K562 (cell line): Measurements from ENCODE around the gene SERPINH1. TPM values are rescaled to one million over a fixed set of nuclear protein-coding genes. Genes with fewer than 3 reads are reported as not detected.
A peak's percentile ranks its signal among the peaks of the same experiment; 100 is the strongest.

ENCODE experiments used
- ATAC-seq: fragments of 200-7000 bp; cut with Tn5 transposase; 3 replicates; pipeline ENCODE4 v1.9.1; 2020; ENCODE audit warnings: moderate library complexity
- BruUV-seq: library from RNA; stranded (reverse); fragments of 400-500 nt; replicated peaks from 2 replicates; lab custom pipeline; 2021; lab: Mats Ljungman, UMichigan
- CTCF ChIA-PET: fragments of 300-600 bp; formaldehyde crosslinking; extraction: SDS; loops from one replicate; lab custom pipeline; 2021; ENCODE audit warnings: low intra/inter-chr PET ratio; lab: Yijun Ruan, JAX
- POLR2A ChIA-PET: fragments of 300-600, 350-650 bp; sonication (Branson Sonifier 250); formaldehyde crosslinking; extraction: SDS; loops from one replicate; lab custom pipeline; 2021; ENCODE audit warnings: antibody characterized with exemption, inconsistent platforms; lab: Yijun Ruan, JAX
- DNase-seq, 4 experiments: peaks; one replicate each; pipeline versions ENCODE4 v3.0.0 to v3.0.0-alpha.2; 2011 to 2018; ENCODE audit warnings: low spot score in 3 of 4, mixed read lengths in 3 of 4; ENCODE audit errors: extremely low read depth in 1 of 4
- FAIRE-seq: peaks from 2 replicates; lab custom pipeline; 2011; peaks lifted over from hg19 to GRCh38; lab: Jason Lieb, UNC
- H2AFZ ChIP-seq: 2 replicates; pipeline ENCODE4 v1.6.0; 2011; ENCODE audit warnings: low read depth, low read length, control low read depth, inconsistent platforms
- H3K27ac ChIP-seq: fragments of 200-600 bp; 3 replicates; pipeline ENCODE4 v1.8.0; 2011; ENCODE audit warnings: low read depth, mild to moderate bottlenecking, control low read depth, inconsistent platforms, low read length, moderate library complexity, mixed read lengths; ENCODE audit errors: extremely low read depth
- H3K27me3 ChIP-seq, 2 experiments: fragments of 300-600 bp in 1 of 2; 2 replicates in 1 of 2; 3 replicates in 1 of 2; pipeline versions ENCODE4 v1.6.0 to v1.8.0; 2011; ENCODE audit warnings: inconsistent platforms in 2 of 2, low read length in 2 of 2, mild to moderate bottlenecking in 1 of 2, mixed read lengths in 1 of 2, moderate library complexity in 1 of 2; ENCODE audit not compliant: control insufficient read depth in 2 of 2, insufficient read depth in 2 of 2
- H3K36me3 ChIP-seq: fragments of 300-600 bp; 3 replicates; pipeline ENCODE4 v1.8.0; 2011; ENCODE audit warnings: mild to moderate bottlenecking, low read length, inconsistent platforms; ENCODE audit not compliant: control insufficient read depth, insufficient read depth
- H3K4me1 ChIP-seq, 2 experiments: fragments of 200-600 bp in 1 of 2; replicated peaks in 1 of 2; 2 replicates in 1 of 2; 3 replicates in 1 of 2; pipeline versions ENCODE4 v1.5.1 to v1.8.0; 2011; ENCODE audit warnings: inconsistent platforms in 2 of 2, low read length in 2 of 2, mild to moderate bottlenecking in 1 of 2, mixed read lengths in 1 of 2, moderate library complexity in 1 of 2; ENCODE audit not compliant: control insufficient read depth in 2 of 2, insufficient read depth in 2 of 2
- H3K4me2 ChIP-seq: 2 replicates; pipeline ENCODE4 v1.6.1; 2011; ENCODE audit warnings: low read length, control low read depth, inconsistent platforms, mixed read lengths; ENCODE audit not compliant: insufficient read depth
- H3K4me3 ChIP-seq: fragments of 200-600 bp; sonication (generic), shearing (Covaris generic); 2 replicates; pipeline ENCODE4 v1.5.1; 2016; ENCODE audit warnings: control low read depth, inconsistent platforms
- H3K79me2 ChIP-seq: fragments of 200-600 bp; 3 replicates; pipeline ENCODE4 v1.8.0; 2011; ENCODE audit warnings: low read length, inconsistent platforms; ENCODE audit not compliant: control insufficient read depth, insufficient read depth
- H3K9ac ChIP-seq, 2 experiments: 2 replicates each; pipeline versions ENCODE4 v1.6.0 to v1.6.1; 2011; ENCODE audit warnings: low read depth in 2 of 2, low read length in 2 of 2, control low read depth in 1 of 2, inconsistent platforms in 1 of 2, mild to moderate bottlenecking in 1 of 2, mixed read lengths in 1 of 2; ENCODE audit not compliant: insufficient read depth in 1 of 2
- H3K9me1 ChIP-seq: one replicate; pipeline ENCODE4 v1.6.0; 2011; ENCODE audit warnings: inconsistent platforms, mild to moderate bottlenecking, low read length, moderate library complexity; ENCODE audit not compliant: control insufficient read depth, insufficient read depth
- H3K9me3 ChIP-seq: replicated peaks from 2 replicates; pipeline ENCODE4 v1.5.1; 2011; ENCODE audit warnings: low read depth, low read length, inconsistent platforms; ENCODE audit not compliant: control insufficient read depth, insufficient read depth
- H4K20me1 ChIP-seq: replicated peaks from 2 replicates; pipeline ENCODE4 v1.6.1; 2011; ENCODE audit warnings: low read length, inconsistent platforms, mixed read lengths; ENCODE audit not compliant: control insufficient read depth, insufficient read depth
- ARID4B ChIP-seq: sonication (generic); formaldehyde crosslinking; IDR thresholded peaks from 2 replicates; pipeline ENCODE4 v1.8.0; 2022; ENCODE audit warnings: mild to moderate bottlenecking, missing genetic modification reagents
- CHD2 ChIP-seq: IDR thresholded peaks from 2 replicates; pipeline ENCODE4 v1.6.1; 2011; ENCODE audit warnings: low read depth, low read length
- E2F1 ChIP-seq: sonication (generic); formaldehyde crosslinking; IDR thresholded peaks from 2 replicates; pipeline ENCODE4 v1.8.1; 2023; ENCODE audit warnings: mild to moderate bottlenecking, missing genetic modification reagents, moderate library complexity
- ELF1 ChIP-seq: fragments of 200-800 bp; sonication (Bioruptor generic); IDR thresholded peaks from 2 replicates; pipeline ENCODE4 v1.6.1; 2016; ENCODE audit warnings: missing genetic modification characterization, missing compliant biosample characterization
- HMGXB4 ChIP-seq: sonication (generic); formaldehyde crosslinking; IDR thresholded peaks from 2 replicates; pipeline ENCODE4 v1.8.1; 2023; ENCODE audit warnings: mild to moderate bottlenecking, missing genetic modification reagents
- IRF9 ChIP-seq: fragments of 450-650 bp; IDR thresholded peaks from 2 replicates; pipeline ENCODE4 v1.6.1; 2016; ENCODE audit warnings: missing biosample characterization, missing genetic modification characterization
- MEIS2 ChIP-seq: fragments of 450-650 bp; IDR thresholded peaks from 2 replicates; pipeline ENCODE4 v1.6.1; 2014; ENCODE audit warnings: mild to moderate bottlenecking; ENCODE audit not compliant: partially characterized antibody
- NFRKB ChIP-seq: fragments of 450-650 bp; IDR thresholded peaks from 2 replicates; pipeline ENCODE4 v1.6.1; 2016; ENCODE audit warnings: low read depth
- NFYB ChIP-seq: IDR thresholded peaks from 2 replicates; pipeline ENCODE4 v1.6.1; 2011; ENCODE audit warnings: mild to moderate bottlenecking, moderate library complexity; ENCODE audit not compliant: insufficient read length; ENCODE audit errors: extremely low read depth
- SRSF7 ChIP-seq: fragments of 200-400 bp; formaldehyde crosslinking; optimal IDR thresholded peaks from 2 replicates; pipeline ENCODE3; 2017; ENCODE audit warnings: mild to moderate bottlenecking, low read depth, low read length
- TCF7L2 ChIP-seq: fragments of 150-350 bp; IDR thresholded peaks from 2 replicates; pipeline ENCODE4 v1.6.1; 2016; ENCODE audit warnings: low read depth, mild to moderate bottlenecking, low read length, moderate library complexity
- ZNF384 ChIP-seq: IDR thresholded peaks from 2 replicates; pipeline ENCODE4 v1.6.1; 2012; ENCODE audit warnings: low read depth, low read length, improper control_type of control experiment
- ZNF561 ChIP-seq: fragments of 450-650 bp; formaldehyde crosslinking; conservative IDR thresholded peaks from 2 replicates; pipeline ENCODE4 v1.4.0; 2020; ENCODE audit warnings: mild to moderate bottlenecking, moderate library complexity
- ZNF57 ChIP-seq: fragments of 450-650 bp; formaldehyde crosslinking; IDR thresholded peaks from 2 replicates; pipeline ENCODE4 v1.4.0; 2020; ENCODE audit warnings: mild to moderate bottlenecking, moderate library complexity
- WGBS: fragments of 100-300 bp; shearing (Covaris generic); methylation state at CpG from one replicate; pipeline ENCODE4 v1.1.6; 2016; ENCODE audit warnings: low coverage, mixed read lengths; ENCODE audit not compliant: insufficient coverage; ENCODE audit errors: missing lambda C conversion rate; 5-methylcytosine and 5-hydroxymethylcytosine counted together
- in situ Hi-C: fragments of 300-500 bp; cut with MboI; formaldehyde crosslinking; loops from 4 replicates; pipeline ENCODE4 v1.15.0; 2018; ENCODE audit warnings: inconsistent platforms, mixed read lengths
- intact Hi-C: fragments of 100-400 bp; cut with micrococcal nuclease; formaldehyde crosslinking; loops from 2 replicates; pipeline ENCODE4 v1.14.2; 2022
- polyA plus RNA-seq, 8 experiments: library from polyadenylated mRNA; depleted of rRNA in 4 of 8; stranded (reverse) in 5 of 8; unstranded in 3 of 8; fragments of >200 nt; fragmentation: Nextera tagmentation in 2 of 8; fragmentation: Illumina TruSeq in 1 of 8; extraction: Ambion mirVana in 2 of 8; extraction: Trizol in 1 of 8; gene quantifications; 2 replicates each; pipeline versions ENCODE4 v1.2.1 to v1.2.3, GENCODE V29; 2011 to 2014; ENCODE audit warnings: inconsistent platforms in 1 of 8, missing spikeins in 1 of 8
- total RNA-seq, 7 experiments: library from RNA; depleted of rRNA in 6 of 7; stranded (reverse); fragments of >200 nt in 6 of 7; fragmentation: Illumina TruSeq in 2 of 7; extraction: Trizol in 2 of 7; gene quantifications; 2 replicates each; pipeline versions ENCODE4 v1.2.1 to v1.2.3, GENCODE V29; 2011 to 2021; ENCODE audit warnings: low replicate concordance in 1 of 7

Gene SERPINH1
- total and polyA plus RNA-seq, 9 of the 15 experiments (the other 6 are each of a cell fraction or from before 2014, with no cell fraction given), result 2.8 to 106 (median 67.9) TPM

GRCh38 chr11:75533896-75534258, 28.2 kb upstream of the SERPINH1 start:
- peak overlapping the region; percentile 96 for H3K27ac ChIP-seq
- no peaks in the 10 kb centered on the region for H4K20me1 ChIP-seq
- FAIRE-seq, result no peak
- intact Hi-C loops, result loop anchor here (2.0 kb wide), 1 partner anchor 253 kb away; no protein-coding TSS in a partner anchor
- in situ Hi-C loops, result loop anchor here (5.0 kb wide), 1 partner anchor 87 kb away; no protein-coding TSS in a partner anchor
- H3K9ac ChIP-seq, result peak overlapping the region in 1 of 2 experiments; percentile 81; a peak in 2 of 4 replicates
- H3K4me1 ChIP-seq, result peaks cover 56 to 60% of the 10 kb centered on the region in 2 experiments
- no peaks in the 10 kb centered on the region for H3K36me3 ChIP-seq
- DNase-seq, result no peak
- H3K9me3 ChIP-seq, result 0 out of 2 replicates have a peak, but pooled peaks cover 3% of the 10 kb centered on the region
- no peak overlapping the region for H3K4me3 ChIP-seq
- H3K9me1 ChIP-seq, result no peaks in the 10 kb centered on the region
- ATAC-seq, result no peak
- H3K27me3 ChIP-seq, result no peaks in the 10 kb centered on the region
- no peak for TF ChIP-seq HMGXB4 (CRISPR knock-in tag)
- no peak for TF ChIP-seq ARID4B (CRISPR knock-in tag)
- TF ChIP-seq NFYB, result no peak
- TF ChIP-seq SRSF7, result no peak
- peak; percentile 71 for TF ChIP-seq MEIS2
- no peak for TF ChIP-seq ZNF57 (CRISPR knock-in tag)
- TF ChIP-seq ELF1 (tag), result peak; percentile 30; the same call in 1 of the 2 replicates
- TF ChIP-seq NFRKB, result peak; percentile 17; the same call in 1 of the 2 replicates
- peak; percentile 69 for TF ChIP-seq ZNF384
- no peak for TF ChIP-seq ZNF561 (CRISPR knock-in tag)
- no peak for TF ChIP-seq E2F1
- 0 out of 2 replicates have a peak, but pooled peaks have one; percentile 17 for TF ChIP-seq IRF9 (tag)
- TF ChIP-seq CHD2, result no peak
- no peak for TF ChIP-seq TCF7L2
- CTCF ChIA-PET, result interaction anchor here (0.9 to 4.0 kb wide), 4 partner anchors 88 to 254 kb away, joined by 3 to 58 read pairs (median 25); no protein-coding TSS in a partner anchor
- no peaks in the 10 kb centered on the region for H3K79me2 ChIP-seq
- WGBS, result 8% methylated on average over 1 of the region's 1 CpG
- peak overlapping the region; percentile 89 for H2AFZ ChIP-seq
- no TSS peak for BruUV-seq
- POLR2A ChIA-PET, result interaction anchor here (0.7 to 1.8 kb wide), 23 partner anchors 8 to 145 kb away, joined by 3 to 14 read pairs (median 4); partner anchors contain the start of genes GDPD5, RPS3 and SERPINH1
- H3K4me2 ChIP-seq, result peak overlapping the region; percentile 82
